Parathyroid adenoma (tissue), 2 donors: ENCODE measurements around the gene RAMP1.

Experiments
- H2AFZ ChIP-seq: fragments of 300-600 bp; sonication (generic); one replicate; pipeline ENCODE4 v1.7.0; 2017; ENCODE audit warnings: antibody characterized with exemption, mild to moderate bottlenecking
- H3K27ac ChIP-seq: fragments of 300-600 bp; sonication (generic); one replicate; pipeline ENCODE4 v1.7.0; 2017
- H3K27me3 ChIP-seq: fragments of 300-600 bp; sonication (generic); one replicate; pipeline ENCODE4 v1.7.0; 2017; ENCODE audit warnings: low read length; ENCODE audit not compliant: control insufficient read depth, insufficient read depth
- H3K36me3 ChIP-seq: fragments of 300-600 bp; sonication (generic); one replicate; pipeline ENCODE4 v1.7.0; 2017; ENCODE audit warnings: low read length; ENCODE audit not compliant: control insufficient read depth, insufficient read depth
- H3K4me1 ChIP-seq: fragments of 300-600 bp; sonication (generic); one replicate; pipeline ENCODE4 v1.7.0; 2017; ENCODE audit warnings: control low read depth
- H3K4me2 ChIP-seq: fragments of 300-600 bp; sonication (generic); one replicate; pipeline ENCODE4 v1.7.0; 2017; ENCODE audit warnings: low read length
- H3K4me3 ChIP-seq: fragments of 300-600 bp; sonication (generic); one replicate; pipeline ENCODE4 v1.7.0; 2017; ENCODE audit warnings: low read depth, low read length
- H3K79me2 ChIP-seq: fragments of 300-600 bp; sonication (generic); one replicate; pipeline ENCODE4 v1.7.0; 2017; ENCODE audit warnings: control low read depth
- H3K9ac ChIP-seq: fragments of 300-600 bp; sonication (generic); one replicate; pipeline ENCODE4 v1.7.0; 2017; ENCODE audit warnings: mild to moderate bottlenecking
- H3K9me3 ChIP-seq: fragments of 300-600 bp; sonication (generic); one replicate; pipeline ENCODE4 v1.7.0; 2017; ENCODE audit warnings: low read length; ENCODE audit not compliant: control insufficient read depth
- CTCF ChIP-seq: fragments of 300-600 bp; sonication (generic); IDR thresholded peaks from one replicate; pipeline ENCODE4 v1.7.0; 2017; ENCODE audit warnings: antibody characterized with exemption, mild to moderate bottlenecking
- donor health status: primary hyperparathyroidism.

Gene RAMP1

GRCh38 chr2:237952851-237953250 is 93.4 kb downstream of the RAMP1 start:
- Histone ChIP-seq H2AFZ (no peak overlapping the region), H3K36me3 (no peaks in the 10 kb centered on the region), H3K4me2 (no peak overlapping the region), H3K9ac (no peak overlapping the region), H3K4me3 (no peak overlapping the region), H3K27me3 (no peaks in the 10 kb centered on the region), H3K27ac (no peak overlapping the region), H3K9me3 (no peaks in the 10 kb centered on the region), H3K4me1 (no peaks in the 10 kb centered on the region), H3K79me2 (no peaks in the 10 kb centered on the region)
- TF ChIP-seq CTCF, result no peak

- no peak for TF ChIP-seq CTCF
- Histone ChIP-seq H3K27ac (no peak overlapping the region), H3K79me2 (no peaks in the 10 kb centered on the region), H3K36me3 (no peaks in the 10 kb centered on the region), H3K4me2 (peak overlapping the region; percentile 31), H3K27me3 (no peaks in the 10 kb centered on the region), H3K9ac (no peak overlapping the region), H3K4me1 (no peaks in the 10 kb centered on the region), H3K9me3 (no peaks in the 10 kb centered on the region), H3K4me3 (no peak overlapping the region), H2AFZ (no peak overlapping the region)
These were observed 96.4 kb downstream of the RAMP1 start for GRCh38 chr2:237955640-237956401.

GRCh38 chr2:237956402-237956736 is 96.9 kb downstream of the RAMP1 start:
- Histone ChIP-seq H3K36me3 (no peaks in the 10 kb centered on the region), H3K27me3 (no peaks in the 10 kb centered on the region), H3K4me1 (no peaks in the 10 kb centered on the region), H3K27ac (no peak overlapping the region), H3K9ac (no peak overlapping the region), H3K4me2 (no peak overlapping the region), H3K4me3 (no peak overlapping the region), H3K79me2 (no peaks in the 10 kb centered on the region), H3K9me3 (no peaks in the 10 kb centered on the region), H2AFZ (no peak overlapping the region)
- TF ChIP-seq CTCF, result no peak

GRCh38 chr2:237961637-237962036 is 102.2 kb downstream of the RAMP1 start:
- Histone ChIP-seq H2AFZ (no peak overlapping the region), H3K4me2 (no peak overlapping the region), H3K4me1 (peaks cover 3% of the 10 kb centered on the region), H3K9me3 (no peaks in the 10 kb centered on the region), H3K9ac (no peak overlapping the region), H3K36me3 (no peaks in the 10 kb centered on the region), H3K27me3 (no peaks in the 10 kb centered on the region), H3K27ac (no peak overlapping the region), H3K4me3 (no peak overlapping the region), H3K79me2 (no peaks in the 10 kb centered on the region)
- TF ChIP-seq CTCF, result no peak
